CD4-positive, CD25-positive, alpha-beta regulatory T cell (primary cell): Measurements from ENCODE around the gene FDX2. TPM values are rescaled to one million over a fixed set of nuclear protein-coding genes. Genes with fewer than 3 reads are reported as not detected.

Experiments
- ATAC-seq, 2 donors: fragments of 150-1000 bp; cut with Tn5 transposase; one replicate each; pipeline ENCODE4 v1.10.0; 2021; ENCODE audit warnings: low read depth in 2 of 2, moderate number of reproducible peaks in 2 of 2, moderate library complexity in 1 of 2
- DNase-seq, 3 donors: peaks; one replicate each; pipeline versions ENCODE4 v3.0.0 to v3.0.0-alpha.2; 2012 to 2022; ENCODE audit warnings: mixed read lengths in 1 of 3
- H3K27ac ChIP-seq: one replicate; pipeline ENCODE4 v1.7.0; 2013; ENCODE audit warnings: mild to moderate bottlenecking, low read length; ENCODE audit not compliant: insufficient read depth, poor library complexity, severe bottlenecking
- H3K27me3 ChIP-seq: one replicate; pipeline ENCODE4 v1.7.0; 2013; ENCODE audit warnings: low read length; ENCODE audit not compliant: control insufficient read depth, insufficient read depth
- H3K36me3 ChIP-seq: one replicate; pipeline ENCODE4 v1.7.0; 2013; ENCODE audit warnings: mild to moderate bottlenecking, low read length, moderate library complexity; ENCODE audit not compliant: control insufficient read depth, insufficient read depth
- H3K4me1 ChIP-seq: 2 replicates; pipeline ENCODE4 v1.7.0; 2013; ENCODE audit warnings: mild to moderate bottlenecking, low read length; ENCODE audit not compliant: insufficient read depth, control insufficient read depth, poor library complexity, severe bottlenecking
- H3K4me3 ChIP-seq: one replicate; pipeline ENCODE4 v1.7.0; 2013; ENCODE audit warnings: low read depth, mild to moderate bottlenecking, low read length, moderate library complexity
- H3K9me3 ChIP-seq, 2 experiments: 1 replicate in 1 of 2; 2 replicates in 1 of 2; pipeline ENCODE4 v1.7.0; 2013; ENCODE audit warnings: low read length in 2 of 2, mild to moderate bottlenecking in 1 of 2, moderate library complexity in 1 of 2; ENCODE audit not compliant: control insufficient read depth in 2 of 2
- H3K27ac Mint-ChIP-seq, 3 donors: one replicate each; pipeline ENCODE4 v1.8.0; 2020 to 2022; ENCODE audit warnings: mild to moderate bottlenecking in 3 of 3, mixed read lengths in 3 of 3, moderate library complexity in 2 of 3
- H3K27me3 Mint-ChIP-seq: one replicate; pipeline ENCODE4 v1.8.0; 2022; ENCODE audit warnings: mild to moderate bottlenecking, mixed read lengths
- H3K36me3 Mint-ChIP-seq: one replicate; pipeline ENCODE4 v1.8.0; 2020; ENCODE audit warnings: mixed read lengths
- H3K4me1 Mint-ChIP-seq, 4 donors: one replicate each; pipeline ENCODE4 v1.8.0; 2020 to 2022; ENCODE audit warnings: mixed read lengths in 4 of 4, mild to moderate bottlenecking in 1 of 4
- H3K4me3 Mint-ChIP-seq, 4 donors: one replicate each; pipeline ENCODE4 v1.8.0; 2020 to 2022; ENCODE audit warnings: mild to moderate bottlenecking in 4 of 4, mixed read lengths in 4 of 4, moderate library complexity in 3 of 4
- H3K9me3 Mint-ChIP-seq, 7 donors: one replicate each; pipeline ENCODE4 v1.8.0; 2020 to 2022; ENCODE audit warnings: mixed read lengths in 7 of 7, mild to moderate bottlenecking in 3 of 7, moderate library complexity in 2 of 7
- polyA plus RNA-seq, 4 donors: library from polyadenylated mRNA; unstranded; fragments of 300-500 nt; fragmentation: Illumina TruSeq; gene quantifications; one replicate each; pipeline ENCODE4 v1.2.3, GENCODE V29; 2021
- total RNA-seq: library from RNA; stranded (reverse); gene quantifications from one replicate; pipeline ENCODE4 v1.2.3, GENCODE V29; 2022

FDX2 gene
- total and polyA plus RNA-seq, 5 donors from 2014 or later = 3.5 to 16.5 (median 13.4) TPM

DNA sequence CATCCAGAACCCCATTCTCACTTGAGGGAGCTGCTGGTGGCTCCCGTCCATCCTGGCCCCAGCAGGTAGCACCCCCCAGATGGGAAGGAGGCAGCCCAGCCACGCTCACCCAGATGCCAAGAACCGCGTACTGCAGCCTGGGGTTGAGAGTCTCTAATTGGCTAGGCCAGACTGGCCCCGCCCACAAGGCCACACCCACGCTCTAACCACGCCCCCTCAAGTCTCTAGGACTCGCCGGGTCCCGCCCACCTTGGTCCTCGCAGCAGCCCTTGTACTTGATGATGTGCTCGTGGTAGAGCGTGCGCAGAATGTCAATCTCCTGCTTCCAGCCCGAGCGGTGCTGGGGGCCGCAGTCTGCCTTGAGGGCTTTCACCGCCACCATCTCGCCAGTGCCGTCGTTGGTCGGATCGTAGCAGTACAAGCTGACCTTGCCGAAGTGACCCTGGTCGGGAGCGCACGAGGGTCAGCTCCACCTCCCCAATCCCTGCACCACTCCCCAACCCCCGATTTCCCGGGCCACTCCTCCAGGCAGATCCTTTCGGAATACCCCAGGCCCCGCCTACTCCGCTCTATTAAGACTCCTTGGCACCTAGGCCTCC is 38.1 kb upstream of the FDX2 start:
- ATAC-seq (peak in 1 of 2 donors; percentile 37), DNase-seq (peak in 2 of 3 donors; percentile 15 to 44)
- no peaks in the 10 kb centered on the region for H3K27me3 ChIP-seq
- Mint-ChIP-seq H3K4me1 (no peaks in the 10 kb centered on the region), H3K36me3 (peaks cover 11% of the 10 kb centered on the region), H3K9me3 (no peaks in the 10 kb centered on the region), H3K27me3 (no peaks in the 10 kb centered on the region), H3K4me3 (no peak overlapping the region), H3K27ac (no peak overlapping the region)
- H3K27ac ChIP-seq = no peak overlapping the region
- no peaks in the 10 kb centered on the region for H3K4me1 ChIP-seq
- H3K9me3 ChIP-seq = no peaks in the 10 kb centered on the region
- H3K4me3 ChIP-seq = no peak overlapping the region
- H3K36me3 ChIP-seq = peaks cover 54% of the 10 kb centered on the region

DNA sequence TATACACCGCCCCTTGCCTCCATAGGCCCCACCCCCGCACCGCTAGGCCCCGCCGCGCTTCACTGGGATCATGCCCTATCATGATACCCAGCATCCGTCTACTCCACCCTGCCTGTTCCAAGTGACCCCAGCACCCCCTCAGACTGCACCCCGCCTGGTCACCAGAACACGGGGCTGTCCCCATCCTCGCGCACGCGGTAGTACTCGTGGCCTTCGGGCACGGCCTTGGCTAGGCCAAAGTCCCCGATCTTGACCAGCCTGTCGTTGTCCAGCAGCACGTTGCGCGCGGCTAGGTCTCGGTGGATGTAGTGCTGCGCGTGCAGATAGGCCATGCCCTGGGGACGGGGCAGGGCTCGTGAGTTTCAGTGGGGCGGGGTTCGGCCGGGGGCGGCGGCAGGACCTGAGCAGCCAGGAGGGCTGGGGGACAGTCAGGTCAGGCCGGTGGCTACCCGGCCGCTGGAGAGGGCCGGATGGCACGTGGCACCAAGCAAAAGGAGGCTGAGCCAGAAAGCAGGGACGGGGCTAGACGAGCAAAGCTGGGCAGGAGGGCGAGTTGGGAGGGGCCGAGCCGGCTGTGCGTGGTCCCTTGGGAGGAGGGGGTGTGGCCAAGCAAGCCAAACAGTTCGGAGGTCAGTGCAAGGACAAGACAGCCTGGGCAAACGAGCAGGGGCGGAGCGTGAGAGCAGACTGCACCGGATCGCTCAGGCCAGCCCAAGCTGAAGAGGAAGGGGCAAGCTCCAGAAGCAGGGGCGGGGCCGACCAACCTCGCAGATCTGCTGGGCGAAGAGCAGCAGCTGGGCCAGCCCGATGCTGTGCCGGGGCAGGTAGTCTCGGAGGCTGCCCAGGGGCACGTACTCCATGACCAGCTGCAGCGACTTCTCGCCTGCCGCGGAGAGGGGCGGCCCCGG is 37.2 kb upstream of the FDX2 start:
- Mint-ChIP-seq H3K4me3 (no peak overlapping the region), H3K36me3 (peaks cover 11% of the 10 kb centered on the region), H3K27me3 (no peaks in the 10 kb centered on the region), H3K4me1 (no peaks in the 10 kb centered on the region), H3K27ac (no peak overlapping the region), H3K9me3 (no peaks in the 10 kb centered on the region)
- H3K36me3 ChIP-seq = peaks cover 52% of the 10 kb centered on the region
- H3K27me3 ChIP-seq = no peaks in the 10 kb centered on the region
- no peaks in the 10 kb centered on the region for H3K4me1 ChIP-seq
- no peaks in the 10 kb centered on the region for H3K9me3 ChIP-seq
- H3K27ac ChIP-seq = no peak overlapping the region
- ATAC-seq (no peak), DNase-seq (no peak)
- H3K4me3 ChIP-seq = no peak overlapping the region

DNA sequence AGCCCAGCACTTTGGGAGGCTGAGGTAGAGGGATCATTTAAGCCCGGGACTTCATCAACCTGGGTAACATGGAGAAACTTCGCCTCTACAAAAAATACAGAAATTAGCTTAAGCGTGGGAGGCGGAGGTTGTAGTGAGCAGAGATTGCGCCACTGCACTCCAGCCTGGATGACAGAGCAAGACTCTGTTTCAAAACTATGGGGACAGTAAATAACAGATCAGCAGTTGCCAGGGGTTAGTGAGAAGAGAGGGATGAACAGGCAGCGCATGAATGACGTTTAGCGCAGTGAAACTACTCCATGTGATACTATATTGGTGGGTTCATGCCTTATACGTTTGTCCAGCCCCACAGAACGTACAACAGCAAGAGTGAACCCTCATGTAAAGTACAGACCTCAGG is 30.7 kb upstream of the FDX2 start:
- Histone ChIP-seq H3K9me3 (no peaks in the 10 kb centered on the region), H3K27me3 (no peaks in the 10 kb centered on the region), H3K4me1 (no peaks in the 10 kb centered on the region), H3K36me3 (peaks cover 5% of the 10 kb centered on the region), H3K4me3 (no peak overlapping the region), H3K27ac (no peak overlapping the region)
- Mint-ChIP-seq H3K36me3 (peaks cover 2% of the 10 kb centered on the region), H3K27ac (peak overlapping the region in 1 of 3 donors; percentile 65), H3K4me3 (no peak overlapping the region), H3K9me3 (no peaks in the 10 kb centered on the region), H3K4me1 (no peaks in the 10 kb centered on the region), H3K27me3 (no peaks in the 10 kb centered on the region)
- no peak for ATAC-seq
- no peak for DNase-seq

DNA sequence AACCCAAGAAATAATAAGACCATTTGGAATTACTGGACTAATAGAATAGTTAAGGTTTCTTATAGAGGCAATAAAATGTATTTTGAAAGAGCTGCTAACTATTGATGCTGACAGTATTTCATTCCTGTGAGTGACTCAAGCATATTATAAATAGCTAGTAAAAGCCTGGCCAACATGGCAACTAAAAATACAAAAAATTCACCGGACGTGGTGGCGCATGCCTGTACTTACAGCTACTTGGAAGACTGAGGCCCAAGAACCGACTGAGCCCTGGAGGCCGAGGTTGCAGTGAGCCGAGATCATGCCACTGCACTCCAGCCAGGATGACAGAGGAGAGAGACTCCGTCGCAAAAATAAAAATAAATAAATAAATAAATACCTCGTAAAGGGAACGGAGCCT is 29.0 kb upstream of the FDX2 start:
- no peak for ATAC-seq
- no peaks in the 10 kb centered on the region for H3K9me3 Mint-ChIP-seq
- H3K4me3 ChIP-seq = no peak overlapping the region
- H3K27ac Mint-ChIP-seq = no peak overlapping the region
- peaks cover 6% of the 10 kb centered on the region for H3K4me1 ChIP-seq
- no peaks in the 10 kb centered on the region for H3K36me3 ChIP-seq
- no peaks in the 10 kb centered on the region for H3K9me3 ChIP-seq
- no peak for DNase-seq
- H3K4me3 Mint-ChIP-seq = no peak overlapping the region
- H3K27me3 Mint-ChIP-seq = no peaks in the 10 kb centered on the region
- no peaks in the 10 kb centered on the region for H3K27me3 ChIP-seq
- H3K4me1 Mint-ChIP-seq = peaks cover 0 to 9% (median 4%) of the 10 kb centered on the region in 4 donors
- no peak overlapping the region for H3K27ac ChIP-seq
- no peaks in the 10 kb centered on the region for H3K36me3 Mint-ChIP-seq

DNA sequence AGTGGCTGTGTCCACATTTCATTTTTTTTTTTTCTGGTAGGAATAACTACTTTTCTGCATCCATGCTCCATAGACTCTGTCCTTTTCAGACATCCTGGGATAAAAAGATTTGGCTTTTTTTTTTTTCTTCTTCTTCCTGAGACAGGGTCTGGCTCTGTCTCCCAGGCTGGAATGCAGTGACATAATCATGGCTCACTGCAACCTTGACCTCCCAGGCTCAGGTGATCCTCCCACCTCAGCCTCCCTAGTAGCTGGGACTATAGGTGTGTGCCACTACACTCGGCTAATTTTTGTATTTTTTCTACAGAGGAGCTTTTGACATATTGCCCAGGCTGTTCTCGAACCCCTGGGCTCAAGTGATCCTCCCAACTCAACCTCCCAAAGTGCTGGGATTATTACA is 27.7 kb upstream of the FDX2 start:
- Mint-ChIP-seq H3K4me3 (peak overlapping the region in 1 of 4 donors; percentile 64), H3K27ac (no peak overlapping the region), H3K36me3 (no peaks in the 10 kb centered on the region), H3K27me3 (no peaks in the 10 kb centered on the region), H3K4me1 (peaks cover 0 to 22% (median 14%) of the 10 kb centered on the region in 4 donors), H3K9me3 (no peaks in the 10 kb centered on the region)
- no peak for ATAC-seq
- H3K4me1 ChIP-seq = peaks cover 18% of the 10 kb centered on the region
- H3K36me3 ChIP-seq = no peaks in the 10 kb centered on the region
- DNase-seq = no peak
- H3K9me3 ChIP-seq = no peaks in the 10 kb centered on the region
- no peak overlapping the region for H3K27ac ChIP-seq
- no peak overlapping the region for H3K4me3 ChIP-seq
- no peaks in the 10 kb centered on the region for H3K27me3 ChIP-seq

DNA sequence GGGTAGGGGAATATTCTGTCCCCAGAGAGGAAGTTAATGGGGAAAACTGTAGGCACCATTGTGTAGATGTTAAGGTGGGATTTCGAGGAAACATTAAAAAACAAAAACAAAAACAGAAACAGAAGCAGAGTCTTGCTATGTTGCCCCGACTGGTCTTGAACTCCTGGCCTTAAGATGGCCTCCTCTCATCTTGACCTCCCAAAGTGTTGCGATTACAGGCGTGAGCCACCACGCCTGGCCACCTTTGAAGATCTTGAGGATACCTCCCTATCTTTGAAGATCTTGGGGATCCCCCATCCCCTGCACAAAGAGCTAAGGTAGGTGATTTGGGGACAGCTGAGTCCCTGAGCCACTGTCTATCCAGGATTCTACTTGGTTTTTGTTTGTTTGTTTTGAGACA is 24.2 kb upstream of the FDX2 start:
- ATAC-seq (no peak), DNase-seq (no peak)
- Histone ChIP-seq H3K27me3 (no peaks in the 10 kb centered on the region), H3K36me3 (peaks cover 13% of the 10 kb centered on the region), H3K4me3 (peak overlapping the region; percentile 98), H3K9me3 (no peaks in the 10 kb centered on the region), H3K27ac (peak overlapping the region; percentile 76), H3K4me1 (peaks cover 21% of the 10 kb centered on the region)
- Mint-ChIP-seq H3K27ac (peak overlapping the region; percentile 97 to 98 (median 98)), H3K4me3 (peak overlapping the region; percentile 97 to 98 (median 98)), H3K4me1 (peaks cover 0 to 44% (median 24%) of the 10 kb centered on the region in 4 donors), H3K36me3 (no peaks in the 10 kb centered on the region), H3K9me3 (no peaks in the 10 kb centered on the region), H3K27me3 (no peaks in the 10 kb centered on the region)

DNA sequence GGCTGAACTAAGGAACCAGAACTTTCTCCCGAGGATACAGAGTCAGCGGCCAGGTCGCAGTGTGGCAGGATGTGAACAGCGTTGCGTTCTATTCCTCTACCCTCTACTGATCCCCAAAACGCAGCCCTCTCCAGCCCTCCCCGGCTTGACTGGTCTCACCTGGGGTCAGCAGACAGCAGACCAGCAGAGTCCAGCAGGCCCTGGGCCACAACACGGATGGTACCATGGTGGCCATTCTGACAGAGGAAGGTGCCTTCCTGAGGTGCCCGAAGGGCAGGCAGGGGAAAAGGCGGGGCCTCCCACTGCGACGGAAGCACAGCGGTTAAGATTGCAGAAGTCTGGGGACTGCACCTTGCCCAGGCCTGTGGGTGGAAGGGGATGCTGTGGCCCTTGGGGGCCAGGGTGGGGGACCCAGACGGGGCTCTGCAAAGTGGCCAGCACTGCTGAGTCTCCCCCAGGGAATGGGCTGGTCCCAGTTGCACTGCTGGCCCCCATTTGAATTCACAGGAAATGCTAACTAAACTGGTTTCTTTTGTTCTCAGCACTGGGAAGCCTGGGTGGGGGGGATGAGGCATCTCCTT is 23.7 kb upstream of the FDX2 start, which contains the start of gene ICAM3:
TSS of gene ICAM3 (minus strand) at position 245 of the 581 bp plus-strand sequence. CDS start at position 235, 10 bp downstream.
- peak; percentile 92 for ATAC-seq
- peak within 1 kb of the TSS; percentile 76 for H3K27ac ChIP-seq
- no peaks in the 10 kb centered on the region for H3K27me3 ChIP-seq
- peak; percentile 35 to 82 (median 61) for DNase-seq
- Mint-ChIP-seq H3K27ac (peak within 1 kb of the TSS; percentile 97 to 98 (median 98)), H3K27me3 (no peaks in the 10 kb centered on the region), H3K4me1 (peaks cover 0 to 47% (median 24%) of the 10 kb centered on the region in 4 donors), H3K9me3 (no peaks in the 10 kb centered on the region), H3K36me3 (no peaks in the 10 kb centered on the region), H3K4me3 (peak within 1 kb of the TSS; percentile 97 to 98 (median 98))
- peaks cover 13% of the 10 kb centered on the region for H3K36me3 ChIP-seq
- peaks cover 22% of the 10 kb centered on the region for H3K4me1 ChIP-seq
- H3K9me3 ChIP-seq = no peaks in the 10 kb centered on the region
- peak within 1 kb of the TSS; percentile 98 for H3K4me3 ChIP-seq
